GM18498 (cell line): ENCODE data around the gene LDLRAP1.
"Not testable (repeated sequence)": the region's sequence is repeated elsewhere in the genome, so short reads cannot be mapped to it uniquely, and the experiment has no call there.

ENCODE experiments used
- ATAC-seq: cut with Tn5 transposase; IDR thresholded peaks from one replicate; pipeline ENCODE4 v1.9.1; 2021; ENCODE audit warnings: mild to moderate bottlenecking, moderate library complexity; ENCODE audit not compliant: unreplicated experiment

LDLRAP1 gene

DNA sequence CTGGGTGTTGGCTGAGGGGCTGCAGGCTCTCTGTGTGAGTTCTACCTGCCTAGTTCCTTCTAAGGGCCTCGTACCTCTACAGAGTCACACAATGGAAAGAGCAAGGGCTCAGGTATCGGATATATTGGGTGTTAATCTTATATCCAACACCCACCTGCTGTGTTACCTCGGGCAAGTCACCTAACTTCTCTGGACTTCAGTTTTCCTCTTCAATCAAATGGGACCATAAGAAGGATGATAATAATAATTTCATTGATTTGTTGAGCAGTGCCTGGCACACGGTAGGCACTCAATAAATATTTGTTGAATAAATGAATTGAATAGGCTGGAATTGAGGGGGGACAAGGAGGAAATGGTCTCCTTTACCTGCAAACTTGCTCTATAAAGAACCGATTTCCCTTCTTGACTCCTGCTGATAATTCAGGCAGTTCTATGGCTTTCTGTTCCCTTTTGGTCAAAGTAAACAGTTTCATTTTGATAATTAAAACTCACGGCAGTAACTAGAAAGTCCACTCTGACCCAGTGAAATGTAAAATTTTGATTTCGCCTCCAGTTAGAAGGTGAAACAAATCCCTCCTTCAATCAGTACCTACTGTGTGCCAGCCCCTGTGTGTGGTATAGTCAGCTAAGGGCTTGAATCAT, 56.7 kb downstream of the LDLRAP1 start:
- ATAC-seq = no peak

DNA sequence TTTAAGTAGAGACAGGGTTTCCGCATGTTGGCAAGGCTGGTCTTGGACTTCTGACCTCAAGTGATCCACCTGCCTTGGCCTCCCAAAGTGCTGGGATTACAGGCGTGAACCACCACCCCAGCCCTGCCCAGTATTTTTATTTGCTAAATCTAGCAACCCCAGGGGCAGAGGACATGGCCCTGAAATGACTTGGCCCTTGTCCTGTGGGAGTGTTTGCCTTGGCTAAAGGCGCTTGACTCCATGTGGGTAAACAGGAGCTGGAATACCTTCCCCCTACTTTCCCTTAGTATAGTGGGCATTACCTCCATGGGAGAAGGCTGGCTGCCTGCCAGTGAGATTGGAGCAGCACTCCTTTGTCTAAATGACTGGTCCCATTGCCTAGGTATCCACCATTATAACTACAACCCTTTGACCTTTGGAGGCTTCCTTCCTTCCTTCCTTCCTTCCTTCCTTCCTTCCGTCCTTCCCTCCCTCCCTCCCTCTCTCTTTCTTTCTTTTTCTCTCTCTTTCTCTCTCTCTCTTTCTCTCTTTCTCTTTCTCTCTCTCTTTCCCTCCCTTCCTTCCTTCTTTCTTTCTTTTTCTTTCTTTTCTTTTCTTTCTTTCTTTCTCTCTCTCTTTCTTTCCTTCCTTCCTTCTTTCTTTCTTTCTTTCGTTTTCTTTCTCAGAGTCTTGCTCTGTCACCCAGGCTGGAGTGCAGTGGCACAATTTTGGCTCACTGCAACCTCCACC, 57.7 kb downstream of the LDLRAP1 start:
- ATAC-seq = not testable (repeated sequence)

DNA sequence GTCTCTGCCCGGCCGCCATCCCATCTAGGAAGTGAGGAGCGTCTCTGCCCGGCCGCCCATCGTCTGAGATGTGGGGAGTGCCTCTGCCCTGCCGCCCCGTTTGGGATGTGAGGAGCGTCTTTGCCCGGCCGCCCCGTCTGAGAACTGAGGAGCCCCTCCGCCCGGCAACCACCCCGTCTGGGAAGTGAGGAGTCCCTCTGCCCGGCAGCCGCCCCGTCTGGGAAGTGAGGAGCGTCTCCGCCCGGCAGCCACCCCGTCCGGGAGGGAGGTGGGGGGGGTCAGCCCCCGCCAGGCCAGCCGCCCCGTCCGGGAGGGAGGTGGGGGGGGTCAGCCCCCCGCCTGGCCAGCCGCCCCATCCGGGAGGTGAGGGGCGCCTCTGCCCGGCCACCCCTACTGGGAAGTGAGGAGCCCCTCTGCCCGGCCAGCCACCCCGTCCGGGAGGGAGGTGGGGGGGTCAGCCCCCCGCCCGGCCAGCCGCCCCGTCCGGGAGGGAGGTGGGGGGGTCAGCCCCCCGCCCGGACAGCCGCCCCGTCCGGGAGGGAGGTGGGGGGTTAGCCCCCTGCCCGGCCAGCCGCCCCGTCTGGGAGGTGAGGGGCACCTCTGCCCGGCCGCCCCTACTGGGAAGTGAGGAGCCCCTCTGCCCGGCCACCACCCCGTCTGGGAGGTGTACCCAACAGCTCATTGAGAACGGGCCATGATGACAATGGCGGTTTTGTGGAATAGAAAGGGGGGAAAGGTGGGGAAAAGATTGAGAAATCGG, 60.6 kb downstream of the LDLRAP1 start:
- ATAC-seq = not testable (repeated sequence)

DNA sequence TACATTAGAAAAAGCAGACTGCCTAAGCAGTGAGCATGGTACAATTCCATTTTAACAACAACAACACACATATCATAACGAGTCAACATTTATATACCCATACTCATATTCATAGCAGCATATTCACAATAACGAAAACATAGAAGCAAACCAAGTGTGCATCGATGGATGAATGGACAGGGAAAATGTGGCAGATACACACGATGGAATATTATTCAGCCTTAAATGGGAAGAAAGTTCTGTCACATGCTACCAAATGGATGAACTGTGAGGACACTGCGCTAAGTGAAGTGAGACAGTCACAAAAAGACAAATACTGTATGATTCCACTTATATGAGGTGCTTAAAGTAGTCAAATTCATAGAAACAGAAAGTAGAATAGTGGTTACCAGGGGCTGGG, 63.7 kb downstream of the LDLRAP1 start:
- no peak for ATAC-seq

DNA sequence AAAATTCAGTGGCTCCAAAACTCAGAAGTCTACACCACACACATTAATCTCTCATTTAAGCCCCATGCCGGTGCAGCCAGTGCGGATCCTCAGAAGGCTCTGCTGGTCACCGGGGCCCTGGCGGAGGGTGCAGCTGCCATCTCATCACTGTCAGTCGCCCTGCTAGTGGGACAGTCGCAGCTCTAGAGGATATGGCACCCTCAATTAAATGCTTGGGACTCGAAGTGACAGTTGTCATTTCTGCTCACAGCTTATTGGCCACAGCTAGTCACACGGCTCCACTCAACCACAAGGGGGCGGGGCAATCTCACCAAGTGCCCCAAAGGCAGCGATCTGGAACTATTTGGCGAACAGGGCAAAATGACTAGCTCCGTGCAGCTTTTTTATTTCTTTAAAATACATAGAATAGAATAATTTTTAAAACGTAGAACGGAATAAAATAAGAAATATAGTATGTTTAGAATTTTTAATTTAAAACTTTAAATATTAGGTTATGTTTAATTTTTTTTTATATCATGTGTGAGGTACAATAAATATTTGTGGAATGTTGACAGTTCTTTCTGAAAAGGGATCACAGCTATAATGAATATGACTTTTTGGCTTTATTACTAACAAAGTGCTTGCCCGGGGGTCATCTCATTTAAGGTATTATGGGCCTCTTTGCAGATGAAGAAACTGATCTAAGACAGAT, 65.2 kb downstream of the LDLRAP1 start:
- no peak for ATAC-seq

DNA sequence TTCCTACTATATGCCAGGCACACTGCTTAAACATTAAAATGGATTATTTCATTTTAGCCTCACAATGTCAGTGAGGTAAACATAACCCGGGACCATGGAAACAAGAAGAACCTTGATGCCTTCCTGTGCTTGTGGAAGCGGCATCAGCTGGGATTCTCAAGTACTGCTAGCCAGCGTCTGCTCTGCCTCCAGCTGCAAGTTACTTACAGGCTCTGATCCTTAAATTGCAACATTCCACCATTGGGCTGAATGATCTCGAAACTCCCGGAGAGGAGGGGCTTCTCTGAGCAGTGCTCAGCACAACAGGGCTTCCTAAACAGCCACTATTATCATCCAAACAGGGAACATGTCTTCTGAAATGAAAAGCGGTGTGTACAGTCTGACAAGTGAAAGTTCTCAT, 66.5 kb downstream of the LDLRAP1 start:
- no peak for ATAC-seq

DNA sequence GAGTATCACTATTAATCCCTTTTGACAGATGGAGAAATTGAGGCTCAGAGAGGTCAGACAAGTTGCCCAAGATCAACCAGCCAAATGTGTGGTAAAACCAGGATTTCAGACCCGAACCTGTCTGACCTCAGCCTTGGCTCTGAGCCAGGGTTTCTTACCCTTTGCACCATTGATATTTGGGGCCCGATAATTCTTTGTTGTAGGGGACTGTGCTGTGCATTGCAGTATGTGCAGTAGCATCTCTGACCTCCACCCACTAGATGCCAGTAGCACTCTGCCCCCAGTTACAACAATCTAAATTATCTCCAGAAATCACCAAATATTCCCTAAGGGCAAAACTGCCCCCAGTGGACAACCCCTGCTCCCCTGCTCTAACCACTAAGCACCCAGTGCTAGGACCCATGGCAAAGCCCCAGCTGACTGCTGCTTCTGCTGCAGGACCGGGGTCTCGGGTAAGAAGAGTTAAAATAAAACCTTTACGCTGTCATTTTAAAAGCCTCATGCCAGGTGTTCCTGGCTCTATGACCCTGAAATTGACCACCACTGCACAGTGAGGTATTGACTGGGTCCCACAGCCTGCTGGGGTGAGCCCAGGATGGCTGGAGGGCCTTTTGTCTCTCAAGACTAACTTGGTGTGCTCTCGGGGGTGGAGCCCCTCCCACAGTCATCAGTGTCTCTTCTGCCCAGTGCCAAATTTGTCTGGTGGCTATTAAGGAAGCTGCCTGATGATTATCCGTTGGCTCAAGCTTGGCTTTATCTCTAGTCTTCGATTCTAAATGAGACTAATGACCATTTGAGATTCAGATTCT, 67.6 kb downstream of the LDLRAP1 start:
- ATAC-seq = no peak

DNA sequence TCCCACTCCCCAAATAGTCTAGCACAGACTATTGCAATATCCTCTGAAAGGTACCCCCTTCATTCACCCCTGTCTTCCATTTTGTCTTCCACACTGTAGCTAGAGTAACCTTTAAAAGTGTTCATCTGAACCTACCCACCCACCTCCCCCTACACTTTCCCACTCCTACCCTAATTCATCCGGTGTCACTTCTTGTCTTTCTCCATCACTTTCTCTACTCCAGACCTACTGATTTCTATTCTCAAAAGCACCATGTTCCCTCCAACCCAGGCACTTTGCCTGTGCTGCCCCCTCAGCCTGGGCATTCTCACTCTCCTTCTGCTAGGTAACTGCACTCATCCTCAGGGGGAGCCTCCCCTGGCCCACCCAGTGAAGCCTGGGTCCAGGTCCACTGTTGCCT, 68.4 kb downstream of the LDLRAP1 start:
- ATAC-seq = no peak

DNA sequence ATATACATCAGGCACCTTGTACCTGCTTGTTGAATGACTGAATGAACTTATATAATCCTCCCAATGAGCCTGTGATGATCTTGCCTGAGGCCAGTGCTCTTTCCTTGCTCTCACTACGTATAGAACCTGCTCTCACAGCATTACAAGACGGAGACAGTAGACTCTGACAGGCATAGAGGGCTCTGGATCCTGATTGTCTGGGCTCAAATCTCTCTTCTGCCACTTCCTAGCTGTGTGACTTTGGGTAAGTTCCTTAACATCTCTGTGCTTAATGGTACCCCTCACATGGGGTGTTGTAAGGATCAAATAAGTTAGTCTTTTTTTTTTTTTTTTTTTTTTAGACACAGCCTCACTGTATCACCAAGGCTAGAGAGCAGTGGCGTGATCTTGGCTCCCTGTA, 69.0 kb downstream of the LDLRAP1 start:
- no peak for ATAC-seq

DNA sequence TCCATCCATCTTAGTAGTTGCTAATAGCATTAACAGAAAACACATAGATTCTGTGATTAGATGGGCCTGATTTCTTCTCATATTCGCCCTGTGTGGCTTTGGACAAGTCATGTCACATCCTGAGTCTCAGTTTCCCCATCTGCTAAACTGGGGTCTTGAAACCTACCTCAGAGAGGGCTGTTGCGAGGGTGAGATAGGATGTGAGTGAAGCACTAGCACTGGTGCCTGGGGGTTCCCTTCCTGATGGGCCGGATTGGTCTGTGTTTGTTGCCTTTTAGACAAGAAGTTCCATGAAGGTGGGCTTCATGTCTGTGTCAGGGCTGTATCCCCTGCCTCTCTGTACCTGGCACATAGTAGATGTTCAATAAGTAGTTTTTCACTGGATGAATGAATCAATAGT, 69.7 kb downstream of the LDLRAP1 start:
- ATAC-seq = no peak

DNA sequence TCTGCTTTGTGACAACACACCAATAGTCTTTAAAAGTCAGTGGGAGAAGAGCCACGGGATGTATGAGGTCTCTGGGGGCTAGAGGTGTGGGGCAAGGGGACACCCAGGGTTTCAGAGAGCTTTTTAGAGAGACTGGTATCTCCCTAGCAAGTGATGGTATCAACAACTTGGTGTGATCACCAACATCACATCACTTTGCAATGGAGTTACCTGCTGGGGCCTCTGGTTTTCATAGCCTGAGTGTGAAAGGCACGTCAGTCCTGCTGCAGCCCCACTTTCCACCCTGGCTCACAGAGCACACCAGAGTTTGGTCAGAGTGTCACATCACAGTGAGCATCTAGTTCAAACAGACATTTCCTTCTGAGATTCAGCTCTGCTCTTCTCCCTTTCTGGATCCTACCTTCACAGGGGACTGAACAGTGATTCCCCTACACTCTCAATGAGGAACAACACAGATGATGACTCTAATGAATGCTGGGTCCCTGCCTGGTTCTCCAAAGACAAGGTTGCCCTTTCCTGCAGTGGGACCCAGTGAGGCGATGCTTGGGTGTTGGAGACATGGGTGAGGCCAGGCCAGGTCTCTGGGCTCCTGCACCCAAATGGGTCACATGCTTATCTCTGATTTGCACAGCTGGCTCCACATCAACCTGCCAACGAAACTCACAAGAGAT, 71.2 kb downstream of the LDLRAP1 start:
- ATAC-seq = no peak

DNA sequence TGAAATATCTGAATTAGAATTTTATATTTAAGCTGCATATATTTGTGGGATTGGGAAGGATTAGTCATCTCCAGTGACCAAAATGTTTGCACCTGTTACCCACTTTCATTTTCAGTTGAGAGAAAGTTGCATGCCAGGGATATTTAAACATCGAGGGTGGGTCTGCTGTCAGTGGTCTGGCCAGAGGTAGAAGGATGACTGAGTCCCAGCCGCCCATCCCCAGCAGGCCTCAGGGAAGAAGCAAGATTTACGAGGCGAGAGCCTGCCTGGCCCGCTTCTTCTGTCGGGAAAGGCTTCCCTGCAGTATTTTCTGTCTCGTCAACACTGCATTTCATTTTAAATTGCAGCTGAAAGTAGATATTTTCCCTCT, 71.8 kb downstream of the LDLRAP1 start:
- ATAC-seq = no peak

DNA sequence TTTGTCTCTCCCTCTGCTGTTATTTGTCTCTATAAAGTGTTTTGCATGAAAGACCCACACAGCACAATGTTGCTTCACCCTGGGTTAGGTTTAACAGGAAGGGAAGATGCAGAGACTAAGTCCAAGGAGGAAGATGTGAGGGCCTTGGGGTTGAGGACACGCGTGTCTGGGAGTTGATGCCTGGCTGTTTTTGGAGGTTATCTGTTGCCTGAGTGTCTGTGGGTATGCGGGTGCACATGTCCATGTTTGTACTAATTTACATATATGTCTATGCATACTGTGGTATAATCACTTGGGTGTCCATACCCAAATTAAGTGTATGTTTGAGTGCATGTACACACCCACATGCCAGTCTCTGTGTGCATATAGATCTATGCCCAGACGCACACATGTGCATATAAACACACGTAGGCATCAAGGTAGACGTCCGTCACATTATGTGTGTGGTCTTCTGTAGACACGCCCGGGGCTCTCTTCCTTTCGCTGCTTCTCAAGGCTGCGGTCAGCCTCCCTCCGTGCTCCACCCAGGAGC, 72.2 kb downstream of the LDLRAP1 start:
- no peak for ATAC-seq

DNA sequence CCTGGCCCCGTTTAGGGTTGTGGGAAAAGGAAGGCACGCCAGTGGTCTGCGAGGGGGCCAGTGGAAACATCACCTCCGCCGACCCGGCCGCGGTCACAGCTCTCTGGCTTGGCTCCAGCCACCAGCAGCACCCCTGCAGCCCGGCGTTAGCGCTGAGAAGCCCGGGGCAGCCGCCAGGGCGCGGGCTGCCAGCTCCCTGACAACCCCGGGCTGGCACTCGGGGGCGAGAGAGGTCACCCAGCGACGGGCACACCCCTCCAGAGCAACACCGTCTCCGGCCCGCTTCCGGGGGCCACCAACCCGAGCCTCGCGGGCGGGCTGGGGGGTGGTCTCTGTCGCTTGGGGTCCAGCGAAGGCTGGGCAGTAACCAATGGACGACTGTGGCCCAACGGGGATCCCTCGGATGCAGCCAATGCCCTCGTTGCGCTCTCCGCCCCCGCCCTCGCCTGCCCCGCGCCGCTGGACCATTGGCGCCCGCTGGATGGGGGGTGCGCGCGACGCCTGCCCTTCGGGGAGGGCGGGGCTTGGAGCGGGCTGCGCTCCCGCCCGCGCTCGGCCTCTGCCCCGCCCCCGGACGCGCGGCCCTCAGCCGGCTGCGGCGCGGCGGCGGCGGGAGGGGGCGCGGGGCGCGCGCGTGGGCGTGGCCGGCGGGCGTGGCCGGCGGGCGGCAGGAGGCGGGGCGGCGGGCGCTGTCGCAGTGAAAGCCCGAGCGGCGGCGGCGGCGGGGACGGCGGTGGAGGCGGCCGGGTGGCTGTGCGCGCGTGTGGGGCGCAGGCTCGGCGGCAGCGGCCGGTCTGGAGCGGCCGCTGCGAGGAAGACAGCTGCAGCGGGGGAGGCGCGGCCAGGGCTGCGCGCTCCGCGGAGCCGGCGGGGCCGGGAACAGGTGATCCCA, 72.9 kb downstream of the LDLRAP1 start, which contains the start of gene MAN1C1:
Gene MAN1C1, plus strand, starts transcription at position 697 of the 892 bp plus-strand sequence. CDS start 1,007 bp downstream, outside the sequence.
- peak; percentile 72 for ATAC-seq

DNA sequence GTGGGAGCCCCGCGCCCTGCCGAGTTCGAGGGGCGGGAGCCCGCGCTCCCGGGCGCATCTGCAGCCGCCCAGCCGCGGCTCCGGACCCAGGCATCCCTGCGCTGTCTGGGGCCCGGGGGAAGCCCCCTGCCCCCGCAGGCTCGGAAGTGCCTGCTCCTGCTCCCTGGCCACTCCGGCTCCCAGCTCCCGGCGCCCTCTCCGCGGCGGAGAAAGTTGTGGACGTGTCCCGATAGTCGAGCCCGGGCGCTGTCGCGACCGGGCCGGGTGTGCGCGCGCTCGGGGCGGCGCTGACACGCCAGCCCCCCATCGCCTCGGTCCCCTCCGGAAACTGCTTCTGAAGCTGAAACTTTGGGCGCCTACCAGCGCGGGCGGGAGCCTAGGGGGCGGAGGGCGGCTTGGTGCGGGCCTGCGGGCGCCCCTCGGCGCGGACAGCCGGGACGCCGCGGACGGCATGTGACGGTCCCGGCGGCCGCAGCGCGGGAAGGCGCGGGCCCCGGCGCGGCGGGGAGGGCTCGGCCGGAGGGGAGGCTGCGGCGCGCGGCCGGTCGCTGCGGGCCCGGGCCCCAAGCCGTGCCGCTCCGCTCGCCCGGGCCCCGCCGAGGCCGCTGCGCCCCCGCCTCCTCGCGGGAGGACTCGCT, 73.7 kb downstream of the LDLRAP1 start:
- ATAC-seq = no peak

DNA sequence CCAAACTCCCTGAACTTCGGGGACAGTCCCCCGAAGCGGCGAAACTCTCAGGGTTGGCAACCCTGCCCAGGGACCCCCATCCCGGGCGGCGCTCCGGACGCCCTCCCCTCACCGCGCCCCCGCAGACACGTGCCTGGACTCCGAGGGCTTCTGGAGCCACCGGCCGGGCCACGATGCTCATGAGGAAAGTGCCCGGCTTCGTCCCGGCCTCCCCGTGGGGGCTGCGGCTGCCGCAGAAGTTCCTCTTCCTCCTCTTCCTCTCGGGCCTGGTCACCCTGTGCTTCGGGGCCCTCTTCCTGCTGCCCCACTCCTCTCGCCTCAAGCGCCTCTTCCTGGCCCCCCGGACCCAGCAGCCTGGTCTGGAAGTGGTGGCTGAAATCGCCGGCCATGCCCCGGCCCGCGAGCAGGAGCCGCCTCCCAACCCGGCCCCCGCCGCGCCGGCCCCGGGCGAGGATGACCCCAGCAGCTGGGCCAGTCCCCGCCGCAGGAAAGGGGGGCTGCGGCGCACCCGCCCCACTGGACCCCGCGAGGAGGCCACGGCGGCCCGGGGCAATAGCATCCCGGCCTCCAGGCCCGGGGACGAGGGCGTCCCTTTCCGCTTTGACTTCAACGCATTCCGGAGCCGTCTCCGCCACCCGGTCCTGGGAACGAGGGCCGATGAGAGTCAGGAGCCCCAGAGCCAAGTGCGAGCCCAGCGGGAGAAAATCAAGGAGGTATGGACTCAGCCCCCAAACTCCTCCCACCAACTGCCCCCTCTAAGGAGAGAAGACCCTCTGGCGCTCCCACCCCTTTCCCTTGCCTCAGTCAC, 74.4 kb downstream of the LDLRAP1 start:
- no peak for ATAC-seq

DNA sequence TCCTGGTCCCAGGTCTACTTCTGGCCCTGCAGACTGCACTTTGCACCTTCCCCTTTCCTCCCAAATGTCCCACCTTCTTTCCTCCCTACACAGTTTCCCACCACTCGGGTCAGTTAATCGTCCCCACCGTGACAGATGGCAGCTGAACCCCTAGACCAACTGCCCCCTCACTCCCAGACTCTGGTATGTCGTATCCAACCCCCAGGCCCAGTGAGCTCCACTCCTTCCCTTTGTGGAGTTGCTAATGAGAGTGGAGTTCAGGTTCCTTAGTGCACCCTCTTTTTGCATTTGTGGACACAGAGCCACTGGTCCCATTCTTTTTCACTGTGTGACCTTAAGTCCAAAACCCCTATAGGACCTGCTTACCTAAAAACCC, 75.0 kb downstream of the LDLRAP1 start:
- ATAC-seq = no peak
